GM12892 (cell line): ENCODE data around the gene CDH16.

Source experiments
- POLR2A ChIP-seq: IDR thresholded peaks from 2 replicates; pipeline ENCODE4 v1.6.1; 2011; ENCODE audit warnings: low read depth, low read length, control low read depth
- POLR2AphosphoS5 ChIP-seq: IDR thresholded peaks from 2 replicates; pipeline ENCODE4 v1.6.1; 2011; ENCODE audit warnings: low read depth, low read length, control low read depth
- TAF1 ChIP-seq: IDR thresholded peaks from 2 replicates; pipeline ENCODE4 v1.6.1; 2011; ENCODE audit warnings: low read depth, mild to moderate bottlenecking, control low read depth, low read length, borderline replicate concordance

- TF ChIP-seq POLR2AphosphoS5: peak; percentile 86
- TF ChIP-seq POLR2A: peak; percentile 94; the same call in 1 of the 2 replicates
- peak; percentile 75 for TF ChIP-seq TAF1
These were observed 15.6 kb upstream of the CDH16 start, which contains the start of gene CIAO2B for GRCh38 chr16:66934138-66934838.
